HepG2 (cell line): Measurements from ENCODE around the gene CYP27B1. TPM values are rescaled to one million over a fixed set of nuclear protein-coding genes. Genes with fewer than 3 reads are reported as not detected.

Source experiments
- GRHL1 ChIP-seq: sonication (generic); formaldehyde crosslinking; conservative IDR thresholded peaks from 2 replicates; pipeline ENCODE4 v1.8.0; 2022; ENCODE audit warnings: missing genetic modification reagents
- HES4 ChIP-seq: sonication (generic); formaldehyde crosslinking; IDR thresholded peaks from 2 replicates; pipeline ENCODE4 v1.9.0; 2021; ENCODE audit warnings: mild to moderate bottlenecking, missing genetic modification reagents, borderline replicate concordance
- HOXA5 ChIP-seq: sonication (generic); formaldehyde crosslinking; IDR thresholded peaks from 2 replicates; pipeline ENCODE4 v1.4.0; 2020; ENCODE audit warnings: missing genetic modification reagents
- KIAA2018 ChIP-seq: sonication (generic); formaldehyde crosslinking; IDR thresholded peaks from 2 replicates; pipeline ENCODE4 v1.5.0; 2020; ENCODE audit warnings: mild to moderate bottlenecking, missing genetic modification reagents, borderline replicate concordance
- PBX3 ChIP-seq: sonication (generic); formaldehyde crosslinking; IDR thresholded peaks from 2 replicates; pipeline ENCODE4 v1.8.1; 2023; ENCODE audit warnings: missing genetic modification reagents, inconsistent platforms, borderline replicate concordance
- SIN3B ChIP-seq: fragments of 150-350 bp; IDR thresholded peaks from 2 replicates; pipeline ENCODE4 v1.6.1; 2014; ENCODE audit warnings: low read length
- THAP9 ChIP-seq: sonication (generic); formaldehyde crosslinking; IDR thresholded peaks from 2 replicates; pipeline ENCODE4; 2020; ENCODE audit warnings: missing genetic modification reagents, mild to moderate bottlenecking, borderline replicate concordance
- ZNF280B ChIP-seq: sonication (generic); formaldehyde crosslinking; IDR thresholded peaks from 2 replicates; pipeline ENCODE4 v1.5.0; 2020; ENCODE audit warnings: missing genetic modification reagents, mild to moderate bottlenecking, borderline replicate concordance
- ZNF329 ChIP-seq: sonication (generic); formaldehyde crosslinking; IDR thresholded peaks from 2 replicates; pipeline ENCODE4 v1.9.0; 2021; ENCODE audit warnings: low read depth, mild to moderate bottlenecking, missing genetic modification reagents
- ZNF367 ChIP-seq: sonication (generic); formaldehyde crosslinking; IDR thresholded peaks from 2 replicates; pipeline ENCODE4 v1.4.0; 2020; ENCODE audit warnings: missing genetic modification reagents, borderline replicate concordance
- ZNF382 ChIP-seq: sonication (generic); formaldehyde crosslinking; IDR thresholded peaks from 2 replicates; pipeline ENCODE4 v1.5.0; 2020; ENCODE audit warnings: missing genetic modification reagents, mild to moderate bottlenecking, borderline replicate concordance
- polyA plus RNA-seq, 8 experiments: library from polyadenylated mRNA; depleted of rRNA in 3 of 8; stranded (reverse) in 7 of 8; unstranded in 1 of 8; fragments of >200 nt; fragmentation: Illumina TruSeq in 4 of 8; extraction: Trizol in 4 of 8; gene quantifications; 2 replicates each; pipeline versions ENCODE4 v1.2.1 to v1.2.3, GENCODE V29; 2011 to 2016; ENCODE audit warnings: low read depth in 4 of 8, missing spikeins in 1 of 8, mixed read lengths in 1 of 8; ENCODE audit not compliant: insufficient read depth in 1 of 8
- total RNA-seq, 5 experiments: library from RNA; depleted of rRNA; stranded (reverse); fragments of >200 nt; fragmentation: Illumina TruSeq; extraction: Trizol; gene quantifications; 2 replicates each; pipeline ENCODE4 v1.2.3, GENCODE V29; 2016; ENCODE audit warnings: low read depth in 1 of 5

Gene CYP27B1
- total and polyA plus RNA-seq, 2 of the 13 experiments (the other 11 are each of a cell fraction or from before 2014, with no cell fraction given): 2.3 to 3.0 TPM

GRCh38 chr12:57765003-57765697 lies 1.7 kb downstream of the CYP27B1 start (continued):
- no peak for TF ChIP-seq ZNF329 (CRISPR knock-in tag)
- no peak for TF ChIP-seq ZNF382 (CRISPR knock-in tag)
- TF ChIP-seq HOXA5: peak; percentile 64; the same call in 1 of the 2 replicates
- no peak for TF ChIP-seq GRHL1 (CRISPR knock-in tag)
- no peak for TF ChIP-seq KIAA2018 (CRISPR knock-in tag)
- TF ChIP-seq THAP9 (CRISPR knock-in tag): no peak; the same call in 1 of the 2 replicates
- TF ChIP-seq ZNF367 (CRISPR knock-in tag): no peak
- TF ChIP-seq ZNF280B: no peak; the same call in 1 of the 2 replicates
- TF ChIP-seq PBX3 (CRISPR knock-in tag): no peak
- no peak for TF ChIP-seq SIN3B
- no peak; the same call in 1 of the 2 replicates for TF ChIP-seq HES4 (CRISPR knock-in tag)
